ENCODE measurements around the gene GAREM2. TPM values are rescaled to one million over a fixed set of nuclear protein-coding genes. Genes with fewer than 3 reads are reported as not detected.
A peak's percentile ranks its signal among the peaks of the same experiment; 100 is the strongest.

The GAREM2 gene
- total RNA-seq, 2 experiments from 2014 or later = 2.2 to 2.7 TPM

GRCh38 chr2:26182441-26182840 lies 9.6 kb downstream of the GAREM2 start:
- Mint-ChIP-seq H3K27me3 (peaks cover 14% of the 10 kb centered on the region), H3K27ac (no peak overlapping the region), H3K36me3 (ENCODE audit: low read depth) (peaks cover 2% of the 10 kb centered on the region), H3K4me3 (no peak overlapping the region), H3K4me1 (ENCODE audit: low read depth) (peaks cover 13% of the 10 kb centered on the region), H3K9me3 (no peaks in the 10 kb centered on the region)
- intact Hi-C loops (cut with micrococcal nuclease) = no loop called here
- POLR2A ChIA-PET = no interaction called here
- ATAC-seq (no peak), DNase-seq (no peak)
- CTCF ChIA-PET = interaction anchor here (5.3 kb wide), 1 partner anchor 13 kb away, joined by 30 read pairs; no protein-coding TSS in a partner anchor
- TF ChIP-seq CTCF (IDR thresholded peaks at IDR 0.05) = no peak

- no peaks in the 10 kb centered on the region for H3K9me3 Mint-ChIP-seq
- DNase-seq (no peak), ATAC-seq (no peak)
- H3K27ac Mint-ChIP-seq = no peak overlapping the region
- H3K4me1 Mint-ChIP-seq (ENCODE audit: low read depth) = peaks cover 13% of the 10 kb centered on the region
- peaks cover 2% of the 10 kb centered on the region for H3K36me3 Mint-ChIP-seq (ENCODE audit: low read depth)
- H3K4me3 Mint-ChIP-seq = no peak overlapping the region
- CTCF ChIA-PET = interaction anchor here (5.3 kb wide), 1 partner anchor 14 kb away, joined by 30 read pairs; no protein-coding TSS in a partner anchor
- POLR2A ChIA-PET = interaction anchor here (0.5 to 2.1 kb wide), 2 partner anchors 29 to 63 kb away, joined by 4 to 6 read pairs; no protein-coding TSS in a partner anchor
- intact Hi-C loops (cut with micrococcal nuclease) = no loop called here
- peaks cover 14% of the 10 kb centered on the region for H3K27me3 Mint-ChIP-seq
- TF ChIP-seq CTCF (IDR thresholded peaks at IDR 0.05) = no peak
Measured at GRCh38 chr2:26182887-26183630, 10.2 kb downstream of the GAREM2 start.

- Mint-ChIP-seq H3K9me3 (no peaks in the 10 kb centered on the region), H3K4me1 (ENCODE audit: low read depth) (peaks cover 12% of the 10 kb centered on the region), H3K4me3 (peak overlapping the region; percentile 20), H3K36me3 (ENCODE audit: low read depth) (peaks cover 2% of the 10 kb centered on the region), H3K27me3 (peaks cover 14% of the 10 kb centered on the region), H3K27ac (no peak overlapping the region)
- ChIA-PET CTCF (interaction anchor here (1.0 to 5.3 kb wide), 12 partner anchors 8 to 284 kb away, joined by 3 to 30 read pairs (median 5); partner anchors contain the start of genes HADHA and RAB10), POLR2A (interaction anchor here (1.2 to 2.1 kb wide), 4 partner anchors 8 to 151 kb away, joined by 3 to 8 read pairs (median 6); partner anchors contain the start of genes HADHA, HADHB and RAB10)
- TF ChIP-seq CTCF (IDR thresholded peaks at IDR 0.05) = no peak
- no peak for DNase-seq
- intact Hi-C loops (cut with micrococcal nuclease) = no loop called here
- no peak for ATAC-seq
Measured at GRCh38 chr2:26184121-26184520, 11.2 kb downstream of the GAREM2 start.

GRCh38 chr2:26184555-26185303 lies 11.8 kb downstream of the GAREM2 start:
- no peaks in the 10 kb centered on the region for H3K9me3 Mint-ChIP-seq
- TF ChIP-seq CTCF (IDR thresholded peaks at IDR 0.05) = peak; percentile 59
- intact Hi-C loops (cut with micrococcal nuclease) = no loop called here
- peaks cover 9% of the 10 kb centered on the region for H3K4me1 Mint-ChIP-seq (ENCODE audit: low read depth)
- H3K27me3 Mint-ChIP-seq = peaks cover 11% of the 10 kb centered on the region
- peak overlapping the region; percentile 52 for H3K27ac Mint-ChIP-seq
- ATAC-seq (peak; percentile 97), DNase-seq (peak; percentile 85)
- ChIA-PET CTCF (interaction anchor here (0.5 to 5.3 kb wide), 15 partner anchors 9 to 285 kb away, joined by 3 to 30 read pairs (median 4); partner anchors contain the start of genes HADHA and RAB10), POLR2A (interaction anchor here (0.8 to 2.1 kb wide), 6 partner anchors 9 to 151 kb away, joined by 3 to 8 read pairs (median 4); partner anchors contain the start of genes HADHA, HADHB and RAB10)
- peak overlapping the region; percentile 74 for H3K4me3 Mint-ChIP-seq
- peaks cover 2% of the 10 kb centered on the region for H3K36me3 Mint-ChIP-seq (ENCODE audit: low read depth)
